Gastrocnemius medialis (tissue), 4 donors: ENCODE results near the gene OR13H1. TPM values are rescaled to one million over a fixed set of nuclear protein-coding genes. Genes with fewer than 3 reads are reported as not detected.

ENCODE experiments used
- ATAC-seq, 2 donors: fragments of 150-250 bp; one replicate each; pipeline ENCODE4 v1.9.1; 2016
- DNase-seq, 2 donors: peaks; one replicate each; pipeline ENCODE4 v3.0.0-alpha.2; 2019
- H3K27ac ChIP-seq, 4 donors: fragments of 200-600 bp; sonication (generic); 1 replicate in 1 of 4; 2 replicates in 3 of 4; pipeline ENCODE4 v1.5.1; 2016 to 2018; ENCODE audit warnings: mild to moderate bottlenecking in 2 of 4, moderate library complexity in 1 of 4
- H3K27me3 ChIP-seq, 3 donors: fragments of 200-600 bp; sonication (generic) in 2 of 3; 1 replicate in 1 of 3; 2 replicates in 2 of 3; pipeline versions ENCODE4 v1.5.1 to v1.6.0; 2016 to 2019; ENCODE audit warnings: mild to moderate bottlenecking in 1 of 3, moderate library complexity in 1 of 3
- H3K36me3 ChIP-seq, 2 donors: fragments of 200-600 bp; sonication (generic) in 1 of 2; one replicate each; pipeline ENCODE4 v1.5.1; 2017 to 2018
- H3K4me1 ChIP-seq, 2 donors: fragments of 200-600 bp; sonication (generic) in 1 of 2; one replicate each; pipeline ENCODE4 v1.5.1; 2016 to 2017; ENCODE audit warnings: mild to moderate bottlenecking in 2 of 2
- H3K4me3 ChIP-seq, 4 donors: fragments of 200-600 bp; sonication (generic) in 3 of 4; 1 replicate in 1 of 4; 2 replicates in 3 of 4; pipeline ENCODE4 v1.5.1; 2016 to 2019; ENCODE audit warnings: mild to moderate bottlenecking in 2 of 4
- H3K9me3 ChIP-seq, 3 donors: fragments of 200-600 bp; sonication (generic) in 2 of 3; 1 replicate in 1 of 3; 2 replicates in 2 of 3; pipeline ENCODE4 v1.5.1; 2016 to 2019
- POLR2A ChIP-seq, 2 donors: fragments of 450-650 bp; IDR thresholded peaks; one replicate each; pipeline ENCODE4 v1.6.1; 2017; ENCODE audit warnings: antibody characterized with exemption in 2 of 2, mild to moderate bottlenecking in 2 of 2, moderate library complexity in 2 of 2
- in situ Hi-C, 4 donors: fragments of 200-750 bp; cut with MboI; loops; one replicate each; pipeline versions ENCODE4 v1.15.0 to v1.8.0; 2017; ENCODE audit warnings: low sequenced_read_pairs in 4 of 4
- intact Hi-C: fragments of 100-400 bp; cut with DNase I; formaldehyde crosslinking; loops from one replicate; pipeline ENCODE4 v1.15.1; 2023; ENCODE audit warnings: low total_unique reads
- total RNA-seq, 4 donors: library from RNA; depleted of rRNA; stranded (reverse); fragments of >200 nt; gene quantifications; one replicate each; pipeline versions ENCODE4 v1.1.0 to v1.2.3, GENCODE V29; 2016
- TF ChIP-seq, protein P1 (sequence below), 5 experiments: fragments of 450-650 bp in 3 of 5; fragments of 200-600 bp in 2 of 5; sonication (generic) in 2 of 5; IDR thresholded peaks in 4 of 5; conservative IDR thresholded peaks in 1 of 5; 1 replicate in 4 of 5; 2 replicates in 1 of 5; pipeline ENCODE4 v1.5.1; 2016 to 2019; ENCODE audit warnings: antibody characterized with exemption in 5 of 5, mild to moderate bottlenecking in 3 of 5, moderate library complexity in 3 of 5

The OR13H1 gene
- total RNA-seq, 4 donors from 2014 or later: not detected

DNA sequence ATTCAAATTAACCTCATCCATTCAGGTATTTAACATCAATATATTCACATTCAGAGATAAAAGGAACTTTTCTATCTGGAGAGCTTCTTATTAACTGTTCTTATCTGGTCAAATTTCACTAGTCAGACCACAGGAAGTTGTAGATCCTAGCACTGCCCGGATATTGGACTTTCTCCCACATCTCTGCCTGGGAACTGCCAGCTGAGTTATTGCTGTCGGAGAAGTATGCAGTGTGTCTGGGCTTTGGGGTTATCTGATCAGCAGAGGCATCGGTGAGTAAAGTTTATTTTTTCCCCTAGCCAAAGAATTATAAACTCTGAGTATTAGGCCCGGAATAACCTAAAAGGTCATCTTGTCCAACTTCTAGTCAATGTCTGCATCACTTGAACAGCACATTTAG, 45.1 kb downstream of the OR13H1 start:
- Histone ChIP-seq H3K9me3 (no peaks in the 10 kb centered on the region), H3K36me3 (no peaks in the 10 kb centered on the region), H3K4me3 (no peak overlapping the region), H3K4me1 (no peaks in the 10 kb centered on the region), H3K27ac (no peak overlapping the region), H3K27me3 (peaks cover 0 to 4% (median 0%) of the 10 kb centered on the region in 3 donors)
- TF ChIP-seq, protein P1, sequence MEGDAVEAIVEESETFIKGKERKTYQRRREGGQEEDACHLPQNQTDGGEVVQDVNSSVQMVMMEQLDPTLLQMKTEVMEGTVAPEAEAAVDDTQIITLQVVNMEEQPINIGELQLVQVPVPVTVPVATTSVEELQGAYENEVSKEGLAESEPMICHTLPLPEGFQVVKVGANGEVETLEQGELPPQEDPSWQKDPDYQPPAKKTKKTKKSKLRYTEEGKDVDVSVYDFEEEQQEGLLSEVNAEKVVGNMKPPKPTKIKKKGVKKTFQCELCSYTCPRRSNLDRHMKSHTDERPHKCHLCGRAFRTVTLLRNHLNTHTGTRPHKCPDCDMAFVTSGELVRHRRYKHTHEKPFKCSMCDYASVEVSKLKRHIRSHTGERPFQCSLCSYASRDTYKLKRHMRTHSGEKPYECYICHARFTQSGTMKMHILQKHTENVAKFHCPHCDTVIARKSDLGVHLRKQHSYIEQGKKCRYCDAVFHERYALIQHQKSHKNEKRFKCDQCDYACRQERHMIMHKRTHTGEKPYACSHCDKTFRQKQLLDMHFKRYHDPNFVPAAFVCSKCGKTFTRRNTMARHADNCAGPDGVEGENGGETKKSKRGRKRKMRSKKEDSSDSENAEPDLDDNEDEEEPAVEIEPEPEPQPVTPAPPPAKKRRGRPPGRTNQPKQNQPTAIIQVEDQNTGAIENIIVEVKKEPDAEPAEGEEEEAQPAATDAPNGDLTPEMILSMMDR (IDR thresholded peaks at IDR 0.05 in 4 of 5, conservative IDR thresholded peaks at IDR 0.05 in 1 of 5): no peak
- no peak for TF ChIP-seq POLR2A (IDR thresholded peaks at IDR 0.05)
- intact Hi-C loops: no loop called here
- ATAC-seq: no peak
- DNase-seq: no peak
- in situ Hi-C loops: no loop called here
